GM19324 (cell line): ENCODE measurements around the gene CNGA1.

Experiments
- ATAC-seq: cut with Tn5 transposase; IDR thresholded peaks from one replicate; pipeline ENCODE4 v1.9.1; 2021; ENCODE audit warnings: mild to moderate bottlenecking, moderate library complexity; ENCODE audit not compliant: unreplicated experiment, low FRiP score

CNGA1 gene

DNA sequence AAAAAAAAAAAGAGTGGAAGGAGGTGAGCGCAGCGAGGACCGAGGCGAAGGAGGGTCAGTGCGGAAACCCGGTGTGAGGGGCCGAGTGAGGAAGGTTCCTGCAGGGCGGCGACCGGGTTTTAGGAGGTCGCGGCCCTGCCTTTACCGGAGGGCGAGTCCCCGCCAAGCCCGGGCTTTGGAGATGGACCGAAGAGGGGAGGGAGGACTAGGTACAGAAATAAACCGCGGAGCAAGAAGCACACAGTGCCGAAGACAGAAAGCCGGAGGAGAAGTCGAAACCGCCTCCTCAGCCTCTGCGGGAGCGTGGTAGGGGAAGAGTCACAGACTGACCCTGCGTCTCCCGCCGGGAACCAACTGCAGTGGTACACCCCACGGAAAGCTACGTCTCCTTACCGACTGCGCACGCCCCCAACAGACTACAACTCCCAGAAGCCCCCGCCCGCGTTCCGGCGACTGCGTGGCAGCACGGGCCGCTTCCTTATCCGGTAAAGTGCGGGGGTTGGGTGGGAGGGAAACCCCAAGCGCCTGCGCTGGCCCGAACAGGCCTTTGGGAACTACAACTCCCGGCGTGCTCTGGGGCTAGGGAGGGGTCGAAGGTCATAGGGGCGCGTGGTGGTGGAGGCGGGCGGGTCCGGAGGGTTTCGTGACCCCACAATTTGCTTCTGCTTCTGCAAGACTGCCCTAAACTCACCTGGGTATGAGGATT, 102.1 kb downstream of the CNGA1 start, which contains the start of gene NFXL1:
TSS of gene NFXL1 (minus strand) at position 364 of the 706 bp plus-strand sequence. CDS start 380 bp downstream, outside the sequence.
- ATAC-seq, result peak; percentile 99

- ATAC-seq, result peak; percentile 21
Measured at GRCh38 chr4:47913861-47914219, 102.6 kb downstream of the CNGA1 start.

GRCh38 chr4:47913330-47913729, 103.2 kb downstream of the CNGA1 start:
- no peak for ATAC-seq

GRCh38 chr4:47907089-47907646, 109.3 kb downstream of the CNGA1 start:
- ATAC-seq, result no peak

GRCh38 chr4:47899639-47900038, 116.8 kb downstream of the CNGA1 start:
- ATAC-seq, result no peak

GRCh38 chr4:47891928-47892327, 124.6 kb downstream of the CNGA1 start:
- ATAC-seq, result no peak
